WERI-Rb-1 (cell line): ENCODE measurements around the gene ATP13A2.

Experiments
- DNase-seq: peaks from one replicate; pipeline ENCODE4 v3.0.0-alpha.2; 2020
- H3K27ac ChIP-seq: fragments of 250-450 bp; sonication (Bioruptor Pico); 2 replicates; pipeline ENCODE4 v1.5.1; 2020; ENCODE audit warnings: mild to moderate bottlenecking, moderate library complexity
- H3K27me3 ChIP-seq: fragments of 250-450 bp; sonication (Bioruptor Pico); 2 replicates; pipeline ENCODE4 v1.5.1; 2021; ENCODE audit warnings: mild to moderate bottlenecking, low read depth, moderate library complexity; ENCODE audit not compliant: insufficient read depth, severe bottlenecking
- H3K36me3 ChIP-seq: fragments of 250-450 bp; sonication (Bioruptor Pico); 2 replicates; pipeline ENCODE4 v1.5.1; 2020; ENCODE audit warnings: mild to moderate bottlenecking, moderate library complexity
- H3K4me3 ChIP-seq: 2 replicates; pipeline ENCODE4 v1.5.1; 2011; ENCODE audit warnings: low read depth, mild to moderate bottlenecking, control low read depth, low read length
- H3K9me3 ChIP-seq: fragments of 250-450 bp; sonication (Bioruptor Pico); 2 replicates; pipeline ENCODE4 v1.5.1; 2021; ENCODE audit warnings: mild to moderate bottlenecking, moderate library complexity; ENCODE audit not compliant: severe bottlenecking
- TF ChIP-seq, protein P1 (sequence below): IDR thresholded peaks from 2 replicates; pipeline ENCODE4 v1.5.1; 2011; ENCODE audit warnings: low read depth, mild to moderate bottlenecking, control low read depth, inconsistent platforms, low read length

The ATP13A2 gene

DNA sequence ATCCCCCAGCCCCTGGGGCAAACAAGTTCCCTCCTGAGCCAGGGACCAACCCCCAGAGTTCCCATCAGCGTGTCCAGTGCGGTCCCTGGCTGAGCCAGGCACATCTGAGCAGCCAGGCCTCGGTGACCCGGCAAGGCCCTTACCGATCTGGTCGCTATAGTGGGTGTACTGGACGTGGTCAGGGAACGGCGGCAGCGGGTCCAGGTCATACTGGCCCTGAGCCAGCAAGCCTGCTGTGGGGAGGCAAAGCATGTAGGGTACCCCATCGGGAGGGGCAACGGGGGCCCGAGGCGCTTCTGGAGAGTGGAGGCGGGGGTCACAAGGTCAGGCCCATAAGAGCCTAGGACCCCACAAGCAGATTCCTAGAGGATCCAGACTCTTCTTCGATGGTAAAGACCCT is 34.8 kb downstream of the ATP13A2 start:
- H3K4me3 ChIP-seq, result no peak overlapping the region
- H3K9me3 ChIP-seq, result no peaks in the 10 kb centered on the region
- no peak overlapping the region for H3K27ac ChIP-seq
- DNase-seq, result no peak
- no peaks in the 10 kb centered on the region for H3K27me3 ChIP-seq
- H3K36me3 ChIP-seq, result no peaks in the 10 kb centered on the region; the same call in 1 of the 2 replicates
- TF ChIP-seq, protein P1, sequence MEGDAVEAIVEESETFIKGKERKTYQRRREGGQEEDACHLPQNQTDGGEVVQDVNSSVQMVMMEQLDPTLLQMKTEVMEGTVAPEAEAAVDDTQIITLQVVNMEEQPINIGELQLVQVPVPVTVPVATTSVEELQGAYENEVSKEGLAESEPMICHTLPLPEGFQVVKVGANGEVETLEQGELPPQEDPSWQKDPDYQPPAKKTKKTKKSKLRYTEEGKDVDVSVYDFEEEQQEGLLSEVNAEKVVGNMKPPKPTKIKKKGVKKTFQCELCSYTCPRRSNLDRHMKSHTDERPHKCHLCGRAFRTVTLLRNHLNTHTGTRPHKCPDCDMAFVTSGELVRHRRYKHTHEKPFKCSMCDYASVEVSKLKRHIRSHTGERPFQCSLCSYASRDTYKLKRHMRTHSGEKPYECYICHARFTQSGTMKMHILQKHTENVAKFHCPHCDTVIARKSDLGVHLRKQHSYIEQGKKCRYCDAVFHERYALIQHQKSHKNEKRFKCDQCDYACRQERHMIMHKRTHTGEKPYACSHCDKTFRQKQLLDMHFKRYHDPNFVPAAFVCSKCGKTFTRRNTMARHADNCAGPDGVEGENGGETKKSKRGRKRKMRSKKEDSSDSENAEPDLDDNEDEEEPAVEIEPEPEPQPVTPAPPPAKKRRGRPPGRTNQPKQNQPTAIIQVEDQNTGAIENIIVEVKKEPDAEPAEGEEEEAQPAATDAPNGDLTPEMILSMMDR, result no peak

DNA sequence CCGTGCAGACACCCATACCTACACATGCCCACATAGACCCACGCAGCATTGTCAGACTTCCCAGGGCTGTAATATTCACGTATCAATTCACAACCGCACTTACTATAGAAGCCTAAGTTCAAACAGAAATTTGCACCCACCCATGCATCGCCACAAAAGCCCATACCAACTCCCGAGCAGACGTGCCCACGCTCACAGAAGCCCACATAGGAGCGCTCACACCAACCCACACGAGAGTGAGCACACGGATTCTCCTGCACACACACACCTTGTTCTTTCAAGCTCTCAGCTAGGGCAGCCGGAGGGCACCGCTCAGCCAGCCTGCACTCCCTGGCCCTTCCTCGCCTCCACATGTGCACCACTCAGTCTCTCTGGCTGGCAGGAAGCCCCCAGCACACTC is 35.9 kb downstream of the ATP13A2 start:
- Histone ChIP-seq H3K36me3 (peaks cover 7% of the 10 kb centered on the region), H3K27me3 (no peaks in the 10 kb centered on the region), H3K4me3 (no peak overlapping the region), H3K9me3 (no peaks in the 10 kb centered on the region), H3K27ac (no peak overlapping the region)
- no peak for DNase-seq
- TF ChIP-seq, protein P1, result no peak

- no peaks in the 10 kb centered on the region for H3K27me3 ChIP-seq
- H3K27ac ChIP-seq, result no peak overlapping the region
- no peak overlapping the region for H3K4me3 ChIP-seq
- no peak for DNase-seq
- H3K9me3 ChIP-seq, result no peaks in the 10 kb centered on the region
- TF ChIP-seq, protein P1, result no peak
- H3K36me3 ChIP-seq, result peaks cover 9% of the 10 kb centered on the region
These were observed 36.5 kb downstream of the ATP13A2 start for GRCh38 chr1:16975211-16975610.

DNA sequence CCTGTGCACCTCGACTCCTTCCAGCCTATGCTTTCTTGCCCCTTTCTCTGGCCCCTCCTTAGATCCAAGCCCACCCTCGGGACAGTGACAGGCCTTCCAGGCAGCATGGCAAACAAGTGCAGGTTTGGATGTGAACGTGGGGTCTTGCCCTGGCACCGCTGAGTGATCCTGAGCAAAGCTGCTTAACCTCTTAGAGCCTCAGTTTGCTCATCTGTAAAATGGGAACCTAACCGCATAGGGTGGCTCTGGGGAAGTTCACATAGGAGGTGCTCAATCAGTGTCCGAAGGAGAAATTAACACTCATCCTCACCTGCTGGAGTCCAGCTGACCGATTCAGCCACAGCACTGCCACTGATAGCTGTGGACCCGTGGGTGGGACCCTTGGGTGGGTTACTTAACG is 38.5 kb downstream of the ATP13A2 start:
- Histone ChIP-seq H3K27ac (no peak overlapping the region), H3K36me3 (peaks cover 26% of the 10 kb centered on the region), H3K4me3 (no peak overlapping the region), H3K9me3 (no peaks in the 10 kb centered on the region), H3K27me3 (no peaks in the 10 kb centered on the region)
- DNase-seq, result no peak
- TF ChIP-seq, protein P1, result no peak

- Histone ChIP-seq H3K36me3 (peaks cover 32% of the 10 kb centered on the region), H3K27ac (no peak overlapping the region; the same call in 1 of the 2 replicates), H3K27me3 (no peaks in the 10 kb centered on the region), H3K4me3 (no peak overlapping the region), H3K9me3 (no peaks in the 10 kb centered on the region)
- DNase-seq, result no peak
- TF ChIP-seq, protein P1, result no peak
These were observed 39.4 kb downstream of the ATP13A2 start for GRCh38 chr1:16972189-16972895.
